Lung (tissue), 12 donors: ENCODE results near the gene ALDH1B1. TPM values are rescaled to one million over a fixed set of nuclear protein-coding genes. Genes with fewer than 3 reads are reported as not detected.

Source experiments
- ATAC-seq: fragments of 200-7000 bp; cut with Tn5 transposase; one replicate; pipeline ENCODE4 v1.9.1; 2020; ENCODE audit warnings: moderate number of reproducible peaks; ENCODE audit not compliant: insufficient read depth, low FRiP score
- DNase-seq, 3 donors: peaks; one replicate each; pipeline ENCODE4 v3.0.0-alpha.2; 2013 to 2017
- H3K27ac ChIP-seq, 2 donors: one replicate each; pipeline ENCODE4 v1.5.1; 2013; ENCODE audit warnings: mild to moderate bottlenecking in 2 of 2, moderate library complexity in 2 of 2, control low read depth in 1 of 2, inconsistent platforms in 1 of 2, low read depth in 1 of 2, low read length in 1 of 2
- H3K27me3 ChIP-seq, 3 donors: one replicate each; pipeline ENCODE4 v1.5.1; 2013; ENCODE audit warnings: low read length in 2 of 3; ENCODE audit not compliant: control insufficient read depth in 3 of 3, insufficient read depth in 3 of 3
- H3K36me3 ChIP-seq, 4 donors: one replicate each; pipeline ENCODE4 v1.5.1; 2013; ENCODE audit warnings: low read length in 4 of 4, mild to moderate bottlenecking in 1 of 4, moderate library complexity in 1 of 4; ENCODE audit not compliant: control insufficient read depth in 4 of 4, insufficient read depth in 4 of 4
- H3K4me1 ChIP-seq, 5 donors: one replicate each; pipeline ENCODE4 v1.5.1; 2013; ENCODE audit warnings: low read length in 5 of 5, mild to moderate bottlenecking in 2 of 5, moderate library complexity in 1 of 5; ENCODE audit not compliant: control insufficient read depth in 5 of 5, insufficient read depth in 5 of 5
- H3K4me3 ChIP-seq: one replicate; pipeline ENCODE4 v1.5.1; 2013; ENCODE audit warnings: mild to moderate bottlenecking, control low read depth, moderate library complexity
- H3K9ac ChIP-seq, 2 donors: one replicate each; pipeline ENCODE4 v1.5.1; 2013; ENCODE audit warnings: low read length in 2 of 2, control low read depth in 1 of 2; ENCODE audit not compliant: insufficient read depth in 1 of 2
- H3K9me3 ChIP-seq, 4 donors: one replicate each; pipeline ENCODE4 v1.5.1; 2013; ENCODE audit warnings: low read length in 3 of 4, mild to moderate bottlenecking in 1 of 4, moderate library complexity in 1 of 4; ENCODE audit not compliant: control insufficient read depth in 4 of 4, insufficient read depth in 3 of 4
- WGBS, 2 donors: extraction: QIAGEN DNeasy Blood & Tissue Kit; methylation state at CpG; one replicate each; pipeline ENCODE4 v1.1.7; 2013; 5-methylcytosine and 5-hydroxymethylcytosine counted together
- polyA plus RNA-seq, 2 donors: library from polyadenylated mRNA; stranded (reverse); fragments of 200-250 nt; gene quantifications; one replicate each; pipeline ENCODE4 v1.2.1, GENCODE V29; 2013
- total RNA-seq, 2 donors: library from RNA; depleted of rRNA in 1 of 2; stranded (reverse); fragments of >200 nt in 1 of 2; gene quantifications; one replicate each; pipeline ENCODE4 v1.2.1, GENCODE V29; 2014 to 2021
- TF ChIP-seq, protein P1 (sequence below): IDR thresholded peaks from 2 replicates; pipeline ENCODE4 v1.5.1; 2012; ENCODE audit warnings: mild to moderate bottlenecking; ENCODE audit errors: control extremely low read depth, extremely low read depth
- donor health status: control.
- donor health status: control.
- donor health status: Bipolar disorder and iron deficiency.
- donor health status: healthy.
- donor health status: DM: yes; HTN: yes; CAD: no.

ALDH1B1 gene
- total and polyA plus RNA-seq, 4 donors: 6.4 to 21.1 (median 12.0) TPM

DNA sequence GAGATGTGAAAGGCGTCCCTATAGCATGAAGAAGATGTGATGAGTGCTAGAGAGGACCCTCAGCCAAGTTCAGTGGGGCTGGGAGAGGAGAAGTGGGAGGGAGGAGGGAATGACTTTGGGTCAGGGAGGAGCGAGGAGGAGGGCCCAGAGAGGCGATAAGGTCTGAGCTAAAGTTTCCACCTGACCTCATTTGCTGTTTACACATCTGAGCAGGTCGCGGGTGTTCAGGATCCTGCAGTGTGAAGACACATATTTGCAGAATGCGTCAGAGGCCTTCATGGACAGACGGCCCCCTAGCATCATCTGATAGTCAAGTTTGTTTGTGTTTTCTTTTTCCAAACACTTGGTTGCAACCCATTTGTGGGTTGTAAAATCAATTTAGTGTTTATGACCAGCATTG is 50.7 kb downstream of the ALDH1B1 start:
- Histone ChIP-seq H3K27me3 (peaks cover 0 to 6% (median 0%) of the 10 kb centered on the region in 3 donors), H3K9me3 (peaks cover 0 to 2% (median 0%) of the 10 kb centered on the region in 4 donors), H3K4me3 (no peak overlapping the region), H3K36me3 (no peaks in the 10 kb centered on the region), H3K4me1 (peaks cover 0 to 4% (median 0%) of the 10 kb centered on the region in 5 donors), H3K27ac (no peak overlapping the region), H3K9ac (no peak overlapping the region)
- WGBS, 2 donors: 48 to 80% methylated on average over 7 of the region's 7 CpGs
- TF ChIP-seq, protein P1, sequence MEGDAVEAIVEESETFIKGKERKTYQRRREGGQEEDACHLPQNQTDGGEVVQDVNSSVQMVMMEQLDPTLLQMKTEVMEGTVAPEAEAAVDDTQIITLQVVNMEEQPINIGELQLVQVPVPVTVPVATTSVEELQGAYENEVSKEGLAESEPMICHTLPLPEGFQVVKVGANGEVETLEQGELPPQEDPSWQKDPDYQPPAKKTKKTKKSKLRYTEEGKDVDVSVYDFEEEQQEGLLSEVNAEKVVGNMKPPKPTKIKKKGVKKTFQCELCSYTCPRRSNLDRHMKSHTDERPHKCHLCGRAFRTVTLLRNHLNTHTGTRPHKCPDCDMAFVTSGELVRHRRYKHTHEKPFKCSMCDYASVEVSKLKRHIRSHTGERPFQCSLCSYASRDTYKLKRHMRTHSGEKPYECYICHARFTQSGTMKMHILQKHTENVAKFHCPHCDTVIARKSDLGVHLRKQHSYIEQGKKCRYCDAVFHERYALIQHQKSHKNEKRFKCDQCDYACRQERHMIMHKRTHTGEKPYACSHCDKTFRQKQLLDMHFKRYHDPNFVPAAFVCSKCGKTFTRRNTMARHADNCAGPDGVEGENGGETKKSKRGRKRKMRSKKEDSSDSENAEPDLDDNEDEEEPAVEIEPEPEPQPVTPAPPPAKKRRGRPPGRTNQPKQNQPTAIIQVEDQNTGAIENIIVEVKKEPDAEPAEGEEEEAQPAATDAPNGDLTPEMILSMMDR: no peak
- ATAC-seq: no peak
- no peak for DNase-seq

DNA sequence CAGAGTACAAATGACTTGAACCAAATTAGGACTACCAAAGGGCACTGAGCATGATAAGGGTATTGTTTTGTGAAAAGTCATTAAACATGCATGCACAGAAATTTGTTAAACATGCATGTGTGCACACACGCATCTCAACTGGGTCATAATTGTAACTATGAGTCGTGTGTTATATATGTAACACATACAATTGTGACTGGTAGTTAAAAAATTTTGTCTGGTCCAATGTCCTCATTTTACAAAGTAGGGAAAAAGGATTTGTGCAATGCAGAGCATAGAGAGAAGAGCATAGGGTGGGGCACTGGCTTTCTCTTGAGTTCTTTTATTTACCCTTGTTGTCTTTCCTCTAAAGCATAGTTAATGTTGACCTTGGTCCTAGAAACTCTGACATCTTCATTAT is 51.1 kb downstream of the ALDH1B1 start:
- Histone ChIP-seq H3K36me3 (no peaks in the 10 kb centered on the region), H3K27me3 (peaks cover 0 to 6% (median 0%) of the 10 kb centered on the region in 3 donors), H3K4me3 (no peak overlapping the region), H3K27ac (no peak overlapping the region), H3K4me1 (peaks cover 0 to 4% (median 0%) of the 10 kb centered on the region in 5 donors), H3K9ac (no peak overlapping the region), H3K9me3 (peaks cover 0 to 2% (median 0%) of the 10 kb centered on the region in 4 donors)
- ATAC-seq (no peak), DNase-seq (no peak)
- WGBS, 2 donors: 68 to 81% methylated on average over 2 of the region's 2 CpGs
- TF ChIP-seq, protein P1: no peak

DNA sequence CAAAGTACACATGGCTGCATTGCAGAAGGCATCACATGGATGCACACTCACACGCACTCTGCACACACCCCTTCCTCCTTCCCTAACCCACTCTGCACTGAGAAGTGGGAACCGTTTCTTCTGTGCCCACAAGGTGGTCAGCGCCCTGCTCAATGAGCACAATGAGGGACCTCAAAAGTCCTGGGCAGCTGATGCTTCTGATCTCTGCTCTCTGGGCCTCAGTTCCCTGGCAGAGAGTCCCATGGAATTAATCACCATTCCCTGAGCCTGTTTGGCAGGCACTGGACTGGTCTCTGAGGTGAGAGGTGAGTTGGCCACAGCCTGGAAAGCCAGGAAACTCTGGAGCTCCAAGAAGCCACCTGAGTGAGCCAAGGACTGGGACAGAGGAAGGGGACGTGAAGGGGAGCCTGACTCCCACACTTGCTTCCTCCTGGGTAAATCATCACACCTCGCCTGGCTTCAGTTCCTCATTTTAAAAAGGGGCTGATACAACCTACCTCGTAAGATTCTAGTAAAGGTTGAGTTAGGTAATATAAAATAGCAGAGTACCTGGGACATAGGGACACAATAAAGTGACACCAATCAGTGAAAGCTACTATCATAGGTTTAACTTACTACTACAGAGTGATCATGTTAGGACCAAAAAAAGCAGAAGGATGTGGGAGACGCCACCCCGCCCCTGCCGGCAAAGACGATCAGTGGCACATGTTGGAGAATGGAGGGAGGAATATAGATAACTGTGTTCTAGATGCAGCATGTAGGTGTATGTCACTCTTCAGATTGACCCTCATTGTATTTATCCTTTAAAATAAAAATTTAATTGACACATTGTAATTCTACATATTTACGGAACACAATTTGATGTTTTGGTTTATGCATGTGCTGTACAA is 52.9 kb downstream of the ALDH1B1 start:
- ATAC-seq (no peak), DNase-seq (no peak)
- Histone ChIP-seq H3K27me3 (peaks cover 0 to 6% (median 0%) of the 10 kb centered on the region in 3 donors), H3K9ac (no peak overlapping the region), H3K4me3 (no peak overlapping the region), H3K9me3 (peaks cover 0 to 2% (median 0%) of the 10 kb centered on the region in 4 donors), H3K4me1 (peaks cover 0 to 4% (median 0%) of the 10 kb centered on the region in 5 donors), H3K27ac (no peak overlapping the region), H3K36me3 (no peaks in the 10 kb centered on the region)
- WGBS, 2 donors: 35 to 63% methylated on average over 11 of the region's 11 CpGs
- TF ChIP-seq, protein P1: no peak
